Stimulated activated memory B cell treated with anti-CD40 and anti-IgM and Interleukin-4, amounts not matched to agents 10 μg/mL and 1 μg/mL and 100 μg/mL, for 72 hours (primary cell): ENCODE results near the gene SMIM45.

ENCODE experiments used
- ATAC-seq: fragments of 150-1000 bp; cut with Tn5 transposase; 2 replicates; pipeline ENCODE4 v1.10.0; 2021
- H3K27ac Mint-ChIP-seq: one replicate; pipeline ENCODE4 v1.8.0; 2022; ENCODE audit warnings: mild to moderate bottlenecking, mixed read lengths
- H3K27me3 Mint-ChIP-seq: one replicate; pipeline ENCODE4 v1.8.0; 2022; ENCODE audit warnings: mixed read lengths
- H3K36me3 Mint-ChIP-seq: one replicate; pipeline ENCODE4 v1.8.0; 2022; ENCODE audit warnings: mixed read lengths
- H3K4me1 Mint-ChIP-seq: one replicate; pipeline ENCODE4 v1.8.0; 2022; ENCODE audit warnings: mixed read lengths
- H3K4me3 Mint-ChIP-seq: one replicate; pipeline ENCODE4 v1.8.0; 2022; ENCODE audit warnings: mild to moderate bottlenecking, moderate library complexity, mixed read lengths
- H3K9me3 Mint-ChIP-seq: one replicate; pipeline ENCODE4 v1.8.0; 2022; ENCODE audit warnings: mixed read lengths

SMIM45 gene

DNA sequence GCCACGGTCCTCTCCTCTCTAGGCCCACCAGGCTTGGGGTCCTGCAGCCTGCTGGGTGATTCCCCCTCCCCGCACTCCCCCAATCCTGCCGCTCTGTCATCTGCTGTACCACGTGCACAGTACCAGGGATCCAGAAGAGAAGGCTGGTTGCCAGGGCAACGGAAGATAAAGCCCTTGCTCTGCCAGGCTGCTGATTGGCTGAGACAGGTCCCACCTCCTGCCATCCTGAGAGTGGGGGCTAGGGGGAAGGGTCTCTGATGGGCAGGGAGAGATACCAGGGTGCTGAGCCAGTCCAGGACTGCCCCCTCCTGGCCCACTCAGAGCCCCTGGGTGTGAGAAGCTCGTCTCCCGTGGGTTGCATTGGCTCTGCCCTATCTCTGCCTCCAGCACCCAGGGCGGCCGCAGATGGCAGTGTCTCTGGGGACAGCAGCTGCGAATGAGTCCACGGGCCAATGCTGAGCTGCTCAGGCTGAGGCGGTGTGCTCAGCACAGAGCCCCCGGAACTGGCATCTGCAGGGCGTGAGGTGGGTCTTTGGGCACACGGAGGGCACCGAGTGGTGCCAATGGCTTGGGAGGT is at the start of gene SMIM45:
Gene SMIM45 (plus strand): TSS at position 253 of the 577 bp plus-strand sequence.
- Mint-ChIP-seq H3K36me3 (no peaks in the 10 kb centered on the region), H3K27ac (peak within 1 kb of the TSS; percentile 50), H3K9me3 (no peaks in the 10 kb centered on the region), H3K4me3 (no peak within 1 kb of the TSS), H3K27me3 (no peaks in the 10 kb centered on the region), H3K4me1 (peaks cover 62% of the 10 kb centered on the region)
- peak; percentile 90 for ATAC-seq

- no peak for ATAC-seq
- no peak overlapping the region for H3K4me3 Mint-ChIP-seq
- H3K27ac Mint-ChIP-seq, result no peak overlapping the region
- H3K4me1 Mint-ChIP-seq, result peaks cover 18% of the 10 kb centered on the region
- H3K36me3 Mint-ChIP-seq, result peaks cover 59% of the 10 kb centered on the region
- no peaks in the 10 kb centered on the region for H3K27me3 Mint-ChIP-seq
- no peaks in the 10 kb centered on the region for H3K9me3 Mint-ChIP-seq
These were observed 49.0 kb upstream of the SMIM45 start for GRCh38 chr22:41902932-41903421.

DNA sequence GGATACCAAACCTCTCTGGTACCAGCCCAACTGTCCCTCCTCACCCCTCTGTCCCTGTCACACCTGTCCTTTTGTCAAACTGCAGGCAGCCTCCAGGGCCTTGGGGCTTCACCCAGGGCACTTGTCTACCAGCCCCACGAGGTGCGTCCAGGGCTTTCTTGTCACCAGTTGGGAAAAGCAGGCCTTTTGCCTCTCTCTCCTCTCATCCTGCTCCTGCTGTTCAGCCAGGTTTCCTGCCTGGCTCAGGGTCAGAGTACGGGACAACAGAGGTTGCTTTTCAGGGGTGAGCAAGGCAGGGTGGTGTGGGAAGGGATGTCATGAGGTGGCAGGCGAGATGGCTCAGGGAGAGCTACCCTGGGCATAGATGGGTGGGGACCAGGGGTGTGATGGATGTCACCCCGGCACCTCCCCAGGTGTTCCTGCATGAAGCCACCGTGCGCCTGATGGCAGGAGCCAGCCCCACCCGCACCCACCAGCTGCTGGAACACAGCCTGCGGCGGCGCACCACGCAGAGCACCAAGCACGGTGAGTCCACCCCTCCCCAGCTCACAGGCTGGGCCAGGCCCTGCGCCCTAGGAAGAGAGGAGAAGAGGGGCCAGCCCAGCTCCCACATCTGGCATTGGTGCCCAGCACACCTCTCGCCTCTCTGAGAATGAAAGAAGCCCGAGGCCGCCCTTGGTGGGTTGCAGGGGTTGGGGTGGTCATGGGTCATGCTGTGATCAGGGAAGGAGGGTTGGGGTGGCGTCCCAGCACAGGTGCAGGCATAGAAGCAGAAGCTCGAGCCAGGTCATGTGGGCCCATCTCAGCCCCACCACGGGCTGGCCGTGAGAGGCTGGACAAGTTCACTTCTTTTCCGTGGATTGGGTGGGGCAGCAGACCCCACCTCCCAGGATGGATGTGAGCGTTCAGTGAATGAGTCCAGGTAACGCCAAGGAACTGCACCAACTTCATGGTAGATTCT is 47.2 kb upstream of the SMIM45 start:
- H3K4me1 Mint-ChIP-seq, result peaks cover 36% of the 10 kb centered on the region
- peaks cover 42% of the 10 kb centered on the region for H3K36me3 Mint-ChIP-seq
- no peaks in the 10 kb centered on the region for H3K9me3 Mint-ChIP-seq
- H3K4me3 Mint-ChIP-seq, result no peak overlapping the region
- no peak for ATAC-seq
- no peaks in the 10 kb centered on the region for H3K27me3 Mint-ChIP-seq
- H3K27ac Mint-ChIP-seq, result peak overlapping the region; percentile 32

GRCh38 chr22:41905411-41906202 is 46.3 kb upstream of the SMIM45 start:
- no peak overlapping the region for H3K4me3 Mint-ChIP-seq
- peaks cover 35% of the 10 kb centered on the region for H3K36me3 Mint-ChIP-seq
- no peaks in the 10 kb centered on the region for H3K9me3 Mint-ChIP-seq
- no peak overlapping the region for H3K27ac Mint-ChIP-seq
- H3K27me3 Mint-ChIP-seq, result no peaks in the 10 kb centered on the region
- peaks cover 36% of the 10 kb centered on the region for H3K4me1 Mint-ChIP-seq
- no peak for ATAC-seq

GRCh38 chr22:41906822-41907221 is 45.1 kb upstream of the SMIM45 start:
- Mint-ChIP-seq H3K27ac (peak overlapping the region; percentile 55), H3K27me3 (peaks cover 8% of the 10 kb centered on the region), H3K36me3 (peaks cover 35% of the 10 kb centered on the region), H3K9me3 (no peaks in the 10 kb centered on the region), H3K4me3 (no peak overlapping the region), H3K4me1 (peaks cover 44% of the 10 kb centered on the region)
- ATAC-seq, result no peak

DNA sequence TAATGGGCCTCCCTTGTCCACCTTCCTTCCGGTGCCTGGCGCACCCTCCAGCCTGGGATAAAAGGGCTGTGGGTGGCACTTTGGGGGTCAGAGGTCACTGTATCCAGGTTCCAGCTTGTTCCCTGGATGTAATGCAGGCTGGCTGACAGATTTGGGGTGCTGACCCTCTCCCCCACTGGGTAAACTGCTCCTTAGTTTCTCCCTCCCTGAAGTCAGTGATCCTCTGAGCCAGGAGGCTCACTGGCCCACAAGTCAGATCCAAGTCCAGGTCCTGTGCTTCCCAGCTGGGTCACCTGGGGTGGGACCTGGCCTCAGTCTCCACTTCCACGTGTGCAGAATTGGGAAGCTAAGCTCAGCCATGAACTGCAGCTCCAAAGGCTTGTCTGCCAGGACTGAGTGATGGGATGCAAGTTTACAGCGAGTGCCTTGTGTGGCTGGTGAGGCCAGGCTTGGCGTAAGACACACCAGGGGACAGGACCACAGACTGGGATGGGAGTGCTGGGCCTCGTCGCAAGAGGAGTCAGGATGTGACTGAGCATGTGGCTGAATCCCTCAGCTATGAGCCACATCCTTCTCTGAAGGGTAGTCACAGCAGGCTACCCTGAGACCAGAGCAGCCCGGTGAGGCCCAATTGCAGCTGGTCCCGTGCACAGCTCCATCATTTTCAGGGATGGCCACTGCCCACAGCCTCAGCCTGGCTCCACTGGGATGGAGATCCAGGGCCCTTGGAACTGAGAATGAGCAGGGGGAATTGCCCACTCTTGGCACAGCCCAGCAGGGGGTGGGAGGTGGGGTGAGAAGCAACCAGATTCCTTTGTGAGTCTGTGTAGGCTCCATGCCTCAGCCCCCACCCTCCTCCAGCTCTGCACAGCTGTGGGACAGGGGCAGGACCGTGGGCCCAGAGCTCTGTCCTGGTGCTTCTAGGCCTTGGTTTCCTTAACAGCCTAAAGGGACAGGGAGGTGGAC is 44.2 kb upstream of the SMIM45 start:
- Mint-ChIP-seq H3K9me3 (no peaks in the 10 kb centered on the region), H3K4me3 (no peak overlapping the region), H3K36me3 (peaks cover 35% of the 10 kb centered on the region), H3K27ac (peak overlapping the region; percentile 55), H3K27me3 (peaks cover 17% of the 10 kb centered on the region), H3K4me1 (peaks cover 53% of the 10 kb centered on the region)
- no peak for ATAC-seq

DNA sequence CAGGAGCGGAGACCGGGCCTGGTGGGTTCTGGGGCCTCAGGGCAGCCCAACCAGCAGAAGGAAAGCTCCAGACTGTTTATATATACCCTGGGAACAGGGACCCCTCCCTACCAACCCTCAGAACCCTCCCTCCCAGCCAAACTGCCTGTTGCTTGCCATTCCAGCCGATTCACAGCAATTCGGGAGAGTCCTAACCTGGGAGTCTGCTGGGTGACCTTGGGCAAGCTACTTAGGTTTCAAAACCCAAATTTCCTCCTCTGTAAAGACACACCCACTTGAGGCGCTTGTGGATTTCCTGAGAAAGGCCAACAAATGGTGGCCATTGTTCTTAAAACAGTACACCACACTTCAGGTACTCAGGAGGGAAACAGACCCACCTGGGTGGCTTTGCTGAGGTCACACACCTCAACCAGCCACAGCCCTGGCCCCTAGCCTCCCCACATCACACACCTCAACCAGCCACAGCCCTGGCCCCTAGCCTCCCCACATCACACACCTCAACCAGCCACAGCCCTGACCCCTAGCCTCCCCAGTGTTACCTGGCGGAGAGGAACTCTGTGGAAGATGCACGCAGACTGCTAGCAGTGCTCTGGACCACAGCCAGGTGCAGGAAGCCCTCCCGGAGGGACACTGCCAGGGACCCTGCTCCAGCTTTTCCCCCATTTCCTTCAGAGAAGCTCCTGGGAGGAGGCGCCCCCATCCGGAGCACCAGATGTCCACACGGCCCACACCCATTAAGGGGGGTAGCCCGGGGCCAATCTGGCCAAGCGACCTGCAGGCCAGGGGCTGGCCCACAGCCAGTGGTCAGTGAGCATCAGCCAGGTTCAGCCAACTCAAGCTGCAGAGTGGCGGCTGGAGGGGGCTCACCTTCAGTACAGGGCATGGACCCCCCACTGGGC is 43.3 kb upstream of the SMIM45 start:
- Mint-ChIP-seq H3K4me3 (peak overlapping the region; percentile 8), H3K9me3 (no peaks in the 10 kb centered on the region), H3K27me3 (peaks cover 22% of the 10 kb centered on the region), H3K36me3 (peaks cover 34% of the 10 kb centered on the region), H3K4me1 (peaks cover 62% of the 10 kb centered on the region), H3K27ac (peak overlapping the region; percentile 55)
- peak; percentile 60 for ATAC-seq

DNA sequence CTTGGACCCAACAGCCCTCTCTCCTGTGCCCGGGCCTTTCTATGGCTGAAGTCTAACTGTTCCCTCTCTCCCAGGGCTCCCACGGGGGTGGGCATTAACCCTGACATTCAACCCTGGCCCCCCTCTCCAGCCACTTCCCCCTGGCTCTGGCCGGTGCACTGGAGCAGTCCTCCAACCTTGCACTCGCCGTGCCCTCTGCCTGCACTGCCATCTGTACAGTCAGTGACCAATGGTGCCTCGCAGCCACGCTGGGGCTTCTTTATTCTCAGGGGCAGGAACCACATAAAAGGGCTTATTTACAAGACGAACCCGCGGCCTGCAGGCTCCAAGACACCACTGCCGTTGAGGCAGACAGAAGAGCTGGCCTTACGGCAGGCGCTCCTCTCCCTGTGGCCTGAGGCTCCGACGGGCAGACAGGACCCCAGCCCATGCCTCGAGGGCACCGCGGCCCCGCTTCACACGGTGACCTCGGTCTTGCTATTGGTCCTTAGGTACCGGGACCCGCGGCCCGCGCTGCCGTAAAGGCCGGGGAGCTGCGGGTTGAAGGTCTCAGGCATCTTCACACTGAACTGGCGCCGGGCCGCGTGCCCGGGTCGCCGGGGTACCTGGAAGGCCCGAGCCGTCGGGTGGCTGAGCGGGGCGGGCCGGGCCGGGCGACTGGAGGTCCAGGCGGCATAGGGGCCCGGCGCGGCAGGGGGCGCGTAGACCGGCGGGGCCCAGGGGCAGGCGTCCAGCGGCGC is 42.5 kb upstream of the SMIM45 start:
- Mint-ChIP-seq H3K4me3 (peak overlapping the region; percentile 32), H3K9me3 (no peaks in the 10 kb centered on the region), H3K4me1 (peaks cover 62% of the 10 kb centered on the region), H3K36me3 (peaks cover 26% of the 10 kb centered on the region), H3K27me3 (peaks cover 22% of the 10 kb centered on the region), H3K27ac (peak overlapping the region; percentile 55)
- ATAC-seq, result peak; percentile 46

- peaks cover 22% of the 10 kb centered on the region for H3K27me3 Mint-ChIP-seq
These were observed 41.6 kb upstream of the SMIM45 start for GRCh38 chr22:41910050-41911000.

GRCh38 chr22:41911001-41911611 is 40.8 kb upstream of the SMIM45 start:
- Mint-ChIP-seq H3K9me3 (no peaks in the 10 kb centered on the region), H3K4me1 (peaks cover 66% of the 10 kb centered on the region), H3K4me3 (peak overlapping the region; percentile 72), H3K36me3 (peaks cover 13% of the 10 kb centered on the region), H3K27ac (peak overlapping the region; percentile 83), H3K27me3 (peaks cover 22% of the 10 kb centered on the region)
- peak; percentile 9 for ATAC-seq

More at GRCh38 chr22:41910050-41911000, 41.6 kb upstream of the SMIM45 start:
- no peaks in the 10 kb centered on the region for H3K9me3 Mint-ChIP-seq
- peak; percentile 2 for ATAC-seq
- peaks cover 21% of the 10 kb centered on the region for H3K36me3 Mint-ChIP-seq
- peak overlapping the region; percentile 83 for H3K27ac Mint-ChIP-seq
- peaks cover 64% of the 10 kb centered on the region for H3K4me1 Mint-ChIP-seq
- peak overlapping the region; percentile 72 for H3K4me3 Mint-ChIP-seq

DNA sequence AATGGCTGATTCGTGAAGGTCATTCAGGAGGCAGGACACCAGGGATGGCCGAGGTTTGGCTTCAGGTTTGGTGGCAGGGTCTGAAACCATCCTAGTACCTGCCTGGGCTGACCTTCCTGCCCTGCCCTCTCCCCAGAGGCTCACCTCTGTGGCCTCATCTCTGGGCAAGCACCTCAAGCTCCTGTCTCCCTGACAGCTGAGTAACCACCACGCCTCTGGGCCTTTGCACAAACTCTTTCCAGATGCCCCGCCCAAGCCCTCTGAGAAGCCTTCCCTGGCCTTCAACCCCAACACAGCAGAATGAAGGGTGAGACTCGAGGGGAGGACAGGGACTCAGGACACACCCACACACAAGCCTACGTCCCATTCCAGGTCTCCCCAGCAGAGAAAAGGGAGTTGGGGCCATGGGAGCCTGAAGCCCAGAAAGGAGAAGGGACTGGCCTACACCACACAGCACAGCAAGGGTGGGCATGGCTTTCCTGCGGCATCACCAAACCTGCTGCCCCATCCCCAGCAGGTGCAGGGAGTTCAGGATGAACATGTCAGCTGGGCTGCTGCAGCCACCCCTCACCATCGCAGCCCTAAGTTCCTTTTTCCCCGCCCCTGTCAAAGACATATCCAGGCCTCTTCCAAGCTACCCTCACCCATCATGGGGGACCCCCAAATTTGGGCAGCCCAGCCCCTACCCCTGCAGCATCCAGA is 39.5 kb upstream of the SMIM45 start:
- Mint-ChIP-seq H3K36me3 (peaks cover 12% of the 10 kb centered on the region), H3K9me3 (no peaks in the 10 kb centered on the region), H3K4me3 (peak overlapping the region; percentile 77), H3K4me1 (peaks cover 71% of the 10 kb centered on the region), H3K27ac (peak overlapping the region; percentile 83), H3K27me3 (peaks cover 22% of the 10 kb centered on the region)
- ATAC-seq, result no peak
